ENCODE results near the gene WWTR1. TPM values are rescaled to one million over a fixed set of nuclear protein-coding genes. Genes with fewer than 3 reads are reported as not detected.

Gene WWTR1
- polyA plus RNA-seq, 2 of the 4 experiments (the other 2 are of a cell fraction), result 99.7 to 164 TPM

DNA sequence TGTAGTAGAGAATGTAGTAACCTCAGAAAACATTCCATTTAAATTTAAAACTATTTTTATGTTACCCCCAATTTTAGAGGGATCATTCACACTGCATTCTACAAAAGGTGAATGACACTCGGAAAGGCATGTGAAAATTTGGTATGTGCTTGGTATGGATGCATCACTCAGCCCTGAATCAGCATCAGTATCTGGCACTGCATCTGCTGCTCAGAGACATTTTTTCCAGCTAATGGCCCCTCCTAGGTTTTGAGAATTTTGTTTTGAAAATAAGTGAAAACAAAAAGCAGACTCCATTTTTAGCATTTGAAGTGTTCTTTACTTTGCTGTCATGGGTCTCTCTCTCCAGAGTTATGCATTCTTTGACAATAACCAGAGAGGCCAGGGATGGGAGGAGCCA lies 15.6 kb upstream of the WWTR1 start:
- H3K4me2 ChIP-seq, result no peak overlapping the region
- H3K9me3 ChIP-seq, result no peaks in the 10 kb centered on the region
- POLR2A ChIA-PET, result no interaction called here
- CTCF ChIA-PET, result interaction anchor here (1.0 to 2.1 kb wide), 2 partner anchors 11 to 13 kb away, joined by 3 to 5 read pairs; no protein-coding TSS in a partner anchor
- H3K27ac ChIP-seq, result no peak overlapping the region
- no peak for DNase-seq (ENCODE audit: low read depth in 1 of 2, low spot score in 1 of 2)
- no peak for ATAC-seq
- no peak overlapping the region for H3K4me3 ChIP-seq
- FAIRE-seq, result no peak
- H3K4me1 ChIP-seq, result peaks cover 11% of the 10 kb centered on the region
- TF ChIP-seq CHD4 (IDR thresholded peaks at IDR 0.05; ENCODE audit: borderline replicate concordance) (no peak), FOXS1 (CRISPR knock-in tag; IDR thresholded peaks at IDR 0.05) (no peak), RAD21 (conservative IDR thresholded peaks at IDR 0.05 in 1 of 2, IDR thresholded peaks at IDR 0.05 in 1 of 2) (no peak), FOSL2 (IDR thresholded peaks at IDR 0.05) (no peak), FOSL2 (CRISPR knock-in tag; IDR thresholded peaks at IDR 0.05) (no peak), TP53 (CRISPR knock-in tag; IDR thresholded peaks at IDR 0.05) (no peak), ESRRA (IDR thresholded peaks at IDR 0.05; ENCODE audit: borderline replicate concordance, low read length) (no peak), RARB (CRISPR knock-in tag; IDR thresholded peaks at IDR 0.05) (no peak), ZSCAN20 (CRISPR knock-in tag; IDR thresholded peaks at IDR 0.05) (no peak), NPAS2 (CRISPR knock-in tag; IDR thresholded peaks at IDR 0.05; ENCODE audit: borderline replicate concordance) (no peak), EHF (CRISPR knock-in tag; IDR thresholded peaks at IDR 0.05) (no peak)
- TF ChIP-seq, protein P1, sequence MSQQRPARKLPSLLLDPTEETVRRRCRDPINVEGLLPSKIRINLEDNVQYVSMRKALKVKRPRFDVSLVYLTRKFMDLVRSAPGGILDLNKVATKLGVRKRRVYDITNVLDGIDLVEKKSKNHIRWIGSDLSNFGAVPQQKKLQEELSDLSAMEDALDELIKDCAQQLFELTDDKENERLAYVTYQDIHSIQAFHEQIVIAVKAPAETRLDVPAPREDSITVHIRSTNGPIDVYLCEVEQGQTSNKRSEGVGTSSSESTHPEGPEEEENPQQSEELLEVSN (IDR thresholded peaks at IDR 0.05; ENCODE audit: borderline replicate concordance, low read depth), result no peak
- TF ChIP-seq, protein P2, sequence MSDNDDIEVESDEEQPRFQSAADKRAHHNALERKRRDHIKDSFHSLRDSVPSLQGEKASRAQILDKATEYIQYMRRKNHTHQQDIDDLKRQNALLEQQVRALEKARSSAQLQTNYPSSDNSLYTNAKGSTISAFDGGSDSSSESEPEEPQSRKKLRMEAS (IDR thresholded peaks at IDR 0.05), result no peak
- TF ChIP-seq, protein P3, sequence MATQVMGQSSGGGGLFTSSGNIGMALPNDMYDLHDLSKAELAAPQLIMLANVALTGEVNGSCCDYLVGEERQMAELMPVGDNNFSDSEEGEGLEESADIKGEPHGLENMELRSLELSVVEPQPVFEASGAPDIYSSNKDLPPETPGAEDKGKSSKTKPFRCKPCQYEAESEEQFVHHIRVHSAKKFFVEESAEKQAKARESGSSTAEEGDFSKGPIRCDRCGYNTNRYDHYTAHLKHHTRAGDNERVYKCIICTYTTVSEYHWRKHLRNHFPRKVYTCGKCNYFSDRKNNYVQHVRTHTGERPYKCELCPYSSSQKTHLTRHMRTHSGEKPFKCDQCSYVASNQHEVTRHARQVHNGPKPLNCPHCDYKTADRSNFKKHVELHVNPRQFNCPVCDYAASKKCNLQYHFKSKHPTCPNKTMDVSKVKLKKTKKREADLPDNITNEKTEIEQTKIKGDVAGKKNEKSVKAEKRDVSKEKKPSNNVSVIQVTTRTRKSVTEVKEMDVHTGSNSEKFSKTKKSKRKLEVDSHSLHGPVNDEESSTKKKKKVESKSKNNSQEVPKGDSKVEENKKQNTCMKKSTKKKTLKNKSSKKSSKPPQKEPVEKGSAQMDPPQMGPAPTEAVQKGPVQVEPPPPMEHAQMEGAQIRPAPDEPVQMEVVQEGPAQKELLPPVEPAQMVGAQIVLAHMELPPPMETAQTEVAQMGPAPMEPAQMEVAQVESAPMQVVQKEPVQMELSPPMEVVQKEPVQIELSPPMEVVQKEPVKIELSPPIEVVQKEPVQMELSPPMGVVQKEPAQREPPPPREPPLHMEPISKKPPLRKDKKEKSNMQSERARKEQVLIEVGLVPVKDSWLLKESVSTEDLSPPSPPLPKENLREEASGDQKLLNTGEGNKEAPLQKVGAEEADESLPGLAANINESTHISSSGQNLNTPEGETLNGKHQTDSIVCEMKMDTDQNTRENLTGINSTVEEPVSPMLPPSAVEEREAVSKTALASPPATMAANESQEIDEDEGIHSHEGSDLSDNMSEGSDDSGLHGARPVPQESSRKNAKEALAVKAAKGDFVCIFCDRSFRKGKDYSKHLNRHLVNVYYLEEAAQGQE (IDR thresholded peaks at IDR 0.05), result no peak
- TF ChIP-seq, protein P4, sequence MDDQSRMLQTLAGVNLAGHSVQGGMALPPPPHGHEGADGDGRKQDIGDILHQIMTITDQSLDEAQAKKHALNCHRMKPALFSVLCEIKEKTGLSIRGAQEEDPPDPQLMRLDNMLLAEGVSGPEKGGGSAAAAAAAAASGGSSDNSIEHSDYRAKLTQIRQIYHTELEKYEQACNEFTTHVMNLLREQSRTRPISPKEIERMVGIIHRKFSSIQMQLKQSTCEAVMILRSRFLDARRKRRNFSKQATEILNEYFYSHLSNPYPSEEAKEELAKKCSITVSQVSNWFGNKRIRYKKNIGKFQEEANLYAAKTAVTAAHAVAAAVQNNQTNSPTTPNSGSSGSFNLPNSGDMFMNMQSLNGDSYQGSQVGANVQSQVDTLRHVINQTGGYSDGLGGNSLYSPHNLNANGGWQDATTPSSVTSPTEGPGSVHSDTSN (IDR thresholded peaks at IDR 0.05), result no peak
- WGBS (ENCODE audit: missing lambda C conversion rate), result 97% methylated on average over 1 of the region's 1 CpG

DNA sequence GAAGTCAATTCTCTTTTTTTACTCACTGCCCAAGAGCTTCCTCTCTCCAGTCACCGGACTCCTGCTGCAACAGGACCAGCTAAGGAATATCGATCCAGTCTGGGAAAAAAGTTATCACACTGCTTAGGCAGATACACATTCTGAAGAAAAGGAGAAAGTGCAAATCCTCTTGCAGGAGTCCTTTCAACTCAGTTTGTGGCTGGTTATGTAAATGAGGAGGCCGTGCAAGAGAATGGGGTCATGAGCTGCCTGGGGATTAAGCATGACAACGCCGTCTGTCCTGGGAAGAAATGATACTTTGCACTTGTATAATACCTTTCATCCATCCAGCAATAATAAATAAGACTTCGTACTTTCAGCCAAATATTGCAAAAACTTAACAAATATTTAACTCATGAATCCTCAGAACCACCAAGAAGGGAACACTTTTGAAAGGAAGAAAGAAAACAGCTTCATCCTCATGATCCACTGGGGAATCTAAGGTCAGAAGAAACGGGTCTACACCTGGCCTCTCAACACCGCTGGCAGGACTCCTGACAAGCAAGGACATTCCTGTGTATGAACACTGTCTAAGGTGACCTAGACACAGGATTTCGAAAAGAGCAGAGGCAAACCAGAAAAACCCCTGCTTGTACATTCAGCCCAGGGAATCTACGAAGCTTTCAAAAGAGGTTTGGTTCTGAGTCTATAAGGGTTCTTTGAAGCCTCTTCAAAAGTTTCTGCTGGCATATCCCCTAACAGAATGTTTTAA lies 13.1 kb upstream of the WWTR1 start:
- H3K4me1 ChIP-seq, result peaks cover 9% of the 10 kb centered on the region
- CTCF ChIA-PET, result interaction anchor here (0.7 to 2.2 kb wide), 8 partner anchors 8 to 176 kb away, joined by 3 to 10 read pairs (median 5); no protein-coding TSS in a partner anchor
- TF ChIP-seq RNF2 (IDR thresholded peaks at IDR 0.05; ENCODE audit: borderline replicate concordance, low read depth) (no peak), HDAC2 (IDR thresholded peaks at IDR 0.05) (no peak), PHF8 (IDR thresholded peaks at IDR 0.05; ENCODE audit: borderline replicate concordance, low read depth) (no peak), ZFP36 (IDR thresholded peaks at IDR 0.05; ENCODE audit: borderline replicate concordance, partially characterized antibody) (no peak), RFX5 (IDR thresholded peaks at IDR 0.05) (no peak), HEYL (CRISPR knock-in tag; IDR thresholded peaks at IDR 0.05) (no peak), FOXS1 (CRISPR knock-in tag; IDR thresholded peaks at IDR 0.05) (no peak), RAD21 (conservative IDR thresholded peaks at IDR 0.05 in 1 of 2, IDR thresholded peaks at IDR 0.05 in 1 of 2) (no peak), HOXB13 (CRISPR knock-in tag; IDR thresholded peaks at IDR 0.05; ENCODE audit: low read depth) (no peak), ZNF302 (CRISPR knock-in tag; IDR thresholded peaks at IDR 0.05) (no peak), HOXB5 (CRISPR knock-in tag; IDR thresholded peaks at IDR 0.05) (no peak)
- TF ChIP-seq, protein P5, sequence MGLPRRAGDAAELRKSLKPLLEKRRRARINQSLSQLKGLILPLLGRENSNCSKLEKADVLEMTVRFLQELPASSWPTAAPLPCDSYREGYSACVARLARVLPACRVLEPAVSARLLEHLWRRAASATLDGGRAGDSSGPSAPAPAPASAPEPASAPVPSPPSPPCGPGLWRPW (IDR thresholded peaks at IDR 0.05), result no peak
- TF ChIP-seq, protein P6, sequence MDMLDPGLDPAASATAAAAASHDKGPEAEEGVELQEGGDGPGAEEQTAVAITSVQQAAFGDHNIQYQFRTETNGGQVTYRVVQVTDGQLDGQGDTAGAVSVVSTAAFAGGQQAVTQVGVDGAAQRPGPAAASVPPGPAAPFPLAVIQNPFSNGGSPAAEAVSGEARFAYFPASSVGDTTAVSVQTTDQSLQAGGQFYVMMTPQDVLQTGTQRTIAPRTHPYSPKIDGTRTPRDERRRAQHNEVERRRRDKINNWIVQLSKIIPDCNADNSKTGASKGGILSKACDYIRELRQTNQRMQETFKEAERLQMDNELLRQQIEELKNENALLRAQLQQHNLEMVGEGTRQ (IDR thresholded peaks at IDR 0.05), result no peak
- FAIRE-seq (no peak), DNase-seq (ENCODE audit: low read depth in 1 of 2, low spot score in 1 of 2) (no peak), ATAC-seq (peak in 1 of 2 experiments; percentile 22; a peak in 4 of 6 replicates)
- H3K27ac ChIP-seq, result no peak overlapping the region
- H3K4me2 ChIP-seq, result peak overlapping the region; percentile 37
- no peaks in the 10 kb centered on the region for H3K9me3 ChIP-seq
- no peak overlapping the region for H3K4me3 ChIP-seq
- POLR2A ChIA-PET, result no interaction called here
- 55% methylated on average over 10 of the region's 10 CpGs for WGBS (ENCODE audit: missing lambda C conversion rate)
